HepG2 (cell line): Measurements from ENCODE around the gene EBLN2. TPM values are rescaled to one million over a fixed set of nuclear protein-coding genes. Genes with fewer than 3 reads are reported as not detected.

ENCODE experiments used
- ATAC-seq: fragments of 200-7000 bp; cut with Tn5 transposase; 3 replicates; pipeline ENCODE4 v1.9.1; 2020; ENCODE audit warnings: mild to moderate bottlenecking, moderate library complexity
- BruUV-seq: library from RNA; stranded (reverse); fragments of 400-500 nt; replicated peaks from 2 replicates; lab custom pipeline; 2021; lab: Mats Ljungman, UMichigan
- CTCF ChIA-PET: fragments of 300-600 bp; formaldehyde crosslinking; extraction: SDS; loops from one replicate; lab custom pipeline; 2021; ENCODE audit warnings: low total read pairs, inconsistent platforms, low intra/inter-chr PET ratio; lab: Yijun Ruan, JAX
- POLR2A ChIA-PET: fragments of 350-600 bp; sonication (Branson Sonifier 250); formaldehyde crosslinking; loops from one replicate; lab custom pipeline; 2020; ENCODE audit warnings: antibody characterized with exemption, inconsistent platforms; lab: Yijun Ruan, JAX
- DNase-seq: peaks from one replicate; pipeline ENCODE4 v3.0.0-alpha.2; 2015; ENCODE audit warnings: low spot score
- FAIRE-seq: peaks from 3 replicates; lab custom pipeline; 2011; peaks lifted over from hg19 to GRCh38; lab: Jason Lieb, UNC
- H2AFZ ChIP-seq: one replicate; pipeline ENCODE4 v1.6.1; 2011; ENCODE audit warnings: low read length, inconsistent platforms
- H3K27ac ChIP-seq: fragments of 300-600 bp; 3 replicates; pipeline ENCODE4 v1.8.0; 2011; ENCODE audit warnings: mixed run types, mild to moderate bottlenecking, mixed read lengths, low read length, inconsistent platforms; ENCODE audit not compliant: insufficient read depth; ENCODE audit errors: extremely low read length
- H3K27me3 ChIP-seq, 2 experiments: fragments of 200-600 bp in 1 of 2; 2 replicates in 1 of 2; 3 replicates in 1 of 2; pipeline versions ENCODE4 v1.6.0 to v1.8.0; 2011; ENCODE audit warnings: low read length in 2 of 2, mild to moderate bottlenecking in 2 of 2, moderate library complexity in 2 of 2, inconsistent platforms in 1 of 2; ENCODE audit not compliant: insufficient read depth in 2 of 2, control insufficient read depth in 1 of 2
- H3K36me3 ChIP-seq, 2 experiments: fragments of 200-600 bp in 1 of 2; replicated peaks in 1 of 2; 2 replicates in 1 of 2; 3 replicates in 1 of 2; pipeline versions ENCODE4 v1.5.1 to v1.8.0; 2011; ENCODE audit warnings: low read length in 2 of 2, inconsistent platforms in 1 of 2; ENCODE audit not compliant: insufficient read depth in 2 of 2, control insufficient read depth in 1 of 2
- H3K4me1 ChIP-seq: 2 replicates; pipeline ENCODE4 v1.5.1; 2012; ENCODE audit warnings: low read length, inconsistent platforms; ENCODE audit not compliant: insufficient read depth
- H3K4me2 ChIP-seq: 2 replicates; pipeline ENCODE4 v1.6.0; 2011; ENCODE audit warnings: low read depth, low read length, inconsistent platforms
- H3K4me3 ChIP-seq, 3 experiments: fragments of 200-600 bp in 1 of 3; sonication (generic), shearing (Covaris generic) in 1 of 3; replicated peaks in 1 of 3; 2 replicates each; pipeline ENCODE4 v1.5.1; 2011 to 2016; ENCODE audit warnings: low read length in 3 of 3, inconsistent platforms in 2 of 3, low read depth in 2 of 3, mild to moderate bottlenecking in 2 of 3, control low read depth in 1 of 3, mixed read lengths in 1 of 3; ENCODE audit not compliant: insufficient read depth in 1 of 3
- H3K79me2 ChIP-seq: one replicate; pipeline ENCODE4 v1.6.1; 2011; ENCODE audit warnings: low read length, inconsistent platforms; ENCODE audit not compliant: insufficient read depth
- H3K9ac ChIP-seq: 2 replicates; pipeline ENCODE4 v1.6.0; 2011; ENCODE audit warnings: mild to moderate bottlenecking, low read depth, low read length, inconsistent platforms; ENCODE audit not compliant: insufficient read depth
- H3K9me3 ChIP-seq: 2 replicates; pipeline ENCODE4 v1.5.1; 2012; ENCODE audit warnings: mild to moderate bottlenecking, low read length
- H4K20me1 ChIP-seq: 2 replicates; pipeline ENCODE4 v1.6.0; 2011; ENCODE audit warnings: inconsistent platforms, mild to moderate bottlenecking, low read length, moderate library complexity; ENCODE audit not compliant: insufficient read depth
- BRCA1 ChIP-seq: sonication (generic); formaldehyde crosslinking; IDR thresholded peaks from 2 replicates; pipeline ENCODE4 v1.4.0; 2020; ENCODE audit warnings: missing genetic modification reagents
- CHCHD3 ChIP-seq: sonication (generic); formaldehyde crosslinking; IDR thresholded peaks from 2 replicates; pipeline ENCODE4 v1.8.0; 2022; ENCODE audit warnings: mild to moderate bottlenecking, missing genetic modification reagents, moderate library complexity
- KLF12 ChIP-seq: sonication (generic); formaldehyde crosslinking; IDR thresholded peaks from 2 replicates; pipeline ENCODE4 v1.4.0; 2020; ENCODE audit warnings: missing genetic modification reagents, borderline replicate concordance
- RFX1 ChIP-seq: fragments of 450-650 bp; IDR thresholded peaks from 2 replicates; pipeline ENCODE4 v1.6.1; 2017
- SNAPC2 ChIP-seq: sonication (generic); formaldehyde crosslinking; IDR thresholded peaks from 2 replicates; pipeline ENCODE4 v1.8.1; 2022; ENCODE audit warnings: mild to moderate bottlenecking, missing genetic modification reagents
- SRF ChIP-seq: IDR thresholded peaks from 2 replicates; pipeline ENCODE4 v1.6.1; 2011; ENCODE audit warnings: mild to moderate bottlenecking, low read depth, low read length, moderate library complexity
- SUZ12 ChIP-seq: fragments of 150-350 bp; IDR thresholded peaks from 2 replicates; pipeline ENCODE4 v1.6.1; 2014; ENCODE audit warnings: low read depth, low read length
- TAF15 ChIP-seq: fragments of 200-400 bp; formaldehyde crosslinking; IDR thresholded peaks from one replicate; pipeline ENCODE4 v1.6.1; 2018; ENCODE audit warnings: mild to moderate bottlenecking, low read depth, low read length; ENCODE audit not compliant: poor library complexity, severe bottlenecking
- ZBTB42 ChIP-seq: sonication (generic); formaldehyde crosslinking; IDR thresholded peaks from 2 replicates; pipeline ENCODE4 v1.5.0; 2020; ENCODE audit warnings: mild to moderate bottlenecking, missing genetic modification reagents
- ZFP90 ChIP-seq: sonication (generic); formaldehyde crosslinking; IDR thresholded peaks from 2 replicates; pipeline ENCODE4 v1.8.0; 2022; ENCODE audit warnings: missing genetic modification reagents, mild to moderate bottlenecking, inconsistent platforms, borderline replicate concordance
- ZNF441 ChIP-seq: sonication (generic); formaldehyde crosslinking; IDR thresholded peaks from 2 replicates; pipeline ENCODE4 v1.7.0; 2021; ENCODE audit warnings: missing genetic modification reagents, borderline replicate concordance
- ZNF552 ChIP-seq: sonication (generic); formaldehyde crosslinking; IDR thresholded peaks from 2 replicates; pipeline ENCODE4 v1.9.0; 2022; ENCODE audit warnings: missing genetic modification reagents, mild to moderate bottlenecking, borderline replicate concordance
- ZSCAN21 ChIP-seq: sonication (generic); formaldehyde crosslinking; IDR thresholded peaks from 2 replicates; pipeline ENCODE4 v1.8.0; 2022; ENCODE audit warnings: mild to moderate bottlenecking, missing genetic modification reagents, moderate library complexity, borderline replicate concordance
- ZSCAN31 ChIP-seq: sonication (generic); formaldehyde crosslinking; IDR thresholded peaks from 2 replicates; pipeline ENCODE4 v1.5.0; 2020; ENCODE audit warnings: low read depth, mild to moderate bottlenecking, missing genetic modification reagents
- WGBS: methylation state at CpG from one replicate; pipeline ENCODE4 v1.1.6; 2017; ENCODE audit warnings: low lambda C conversion rate; 5-methylcytosine and 5-hydroxymethylcytosine counted together
- in situ Hi-C: cut with HindIII; loops from 2 replicates; pipeline ENCODE4 v1.10.0; 2017; ENCODE audit warnings: low pct_unique_long_range_greater_than_20kb; ENCODE audit not compliant: extremely low pct_ligation_motif_present
- intact Hi-C: fragments of 100-400 bp; cut with micrococcal nuclease; formaldehyde crosslinking; loops from one replicate; pipeline ENCODE4 v1.10.0; 2022; ENCODE audit not compliant: unreplicated experiment
- polyA plus RNA-seq, 8 experiments: library from polyadenylated mRNA; depleted of rRNA in 3 of 8; stranded (reverse) in 7 of 8; unstranded in 1 of 8; fragments of >200 nt; fragmentation: Illumina TruSeq in 4 of 8; extraction: Trizol in 4 of 8; gene quantifications; 2 replicates each; pipeline versions ENCODE4 v1.2.1 to v1.2.3, GENCODE V29; 2011 to 2016; ENCODE audit warnings: low read depth in 4 of 8, missing spikeins in 1 of 8, mixed read lengths in 1 of 8; ENCODE audit not compliant: insufficient read depth in 1 of 8
- total RNA-seq, 5 experiments: library from RNA; depleted of rRNA; stranded (reverse); fragments of >200 nt; fragmentation: Illumina TruSeq; extraction: Trizol; gene quantifications; 2 replicates each; pipeline ENCODE4 v1.2.3, GENCODE V29; 2016; ENCODE audit warnings: low read depth in 1 of 5
- TF ChIP-seq, protein P1 (sequence below): sonication (generic); formaldehyde crosslinking; IDR thresholded peaks from 2 replicates; pipeline ENCODE4 v1.5.1; 2020; ENCODE audit warnings: missing genetic modification reagents, mild to moderate bottlenecking, borderline replicate concordance

Gene EBLN2
- total and polyA plus RNA-seq, 2 of the 13 experiments (the other 11 are each of a cell fraction or from before 2014, with no cell fraction given), result 3.3 to 8.3 TPM

DNA sequence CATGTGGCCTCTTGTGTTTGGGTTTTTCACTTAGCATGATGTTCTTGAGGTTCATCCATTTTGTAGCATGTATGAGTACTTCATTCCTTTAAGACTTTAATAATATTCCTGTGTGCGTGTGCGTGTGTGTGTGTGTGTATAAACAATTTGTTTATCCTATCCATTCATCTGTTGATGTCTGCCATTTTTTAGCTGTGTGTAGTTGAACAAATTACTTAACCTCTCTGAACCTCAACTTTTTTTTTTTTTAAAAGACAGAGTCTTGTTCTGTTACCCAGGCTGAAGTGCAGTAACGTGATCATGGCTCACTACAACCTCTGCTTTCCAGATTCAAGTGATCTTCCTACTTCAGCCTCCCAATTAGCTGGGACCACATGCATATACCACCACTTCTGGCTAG is 47.3 kb downstream of the EBLN2 start:
- no peaks in the 10 kb centered on the region for H3K27me3 ChIP-seq
- H3K36me3 ChIP-seq, result no peaks in the 10 kb centered on the region
- ChIA-PET POLR2A (no interaction called here), CTCF (no interaction called here)
- no peak for DNase-seq
- H3K79me2 ChIP-seq, result no peaks in the 10 kb centered on the region
- in situ Hi-C loops, result no loop called here
- no peaks in the 10 kb centered on the region for H3K9me3 ChIP-seq
- WGBS, result 19% methylated on average over 3 of the region's 3 CpGs
- H3K4me1 ChIP-seq, result no peaks in the 10 kb centered on the region
- no peak overlapping the region for H3K4me3 ChIP-seq
- no peak for FAIRE-seq
- no peaks in the 10 kb centered on the region for H4K20me1 ChIP-seq
- intact Hi-C loops, result no loop called here
- no peak overlapping the region for H3K9ac ChIP-seq
- no peak for ATAC-seq
- H3K4me2 ChIP-seq, result no peak overlapping the region
- TF ChIP-seq ZSCAN21 (CRISPR knock-in tag), result no peak
- TF ChIP-seq, protein P1, sequence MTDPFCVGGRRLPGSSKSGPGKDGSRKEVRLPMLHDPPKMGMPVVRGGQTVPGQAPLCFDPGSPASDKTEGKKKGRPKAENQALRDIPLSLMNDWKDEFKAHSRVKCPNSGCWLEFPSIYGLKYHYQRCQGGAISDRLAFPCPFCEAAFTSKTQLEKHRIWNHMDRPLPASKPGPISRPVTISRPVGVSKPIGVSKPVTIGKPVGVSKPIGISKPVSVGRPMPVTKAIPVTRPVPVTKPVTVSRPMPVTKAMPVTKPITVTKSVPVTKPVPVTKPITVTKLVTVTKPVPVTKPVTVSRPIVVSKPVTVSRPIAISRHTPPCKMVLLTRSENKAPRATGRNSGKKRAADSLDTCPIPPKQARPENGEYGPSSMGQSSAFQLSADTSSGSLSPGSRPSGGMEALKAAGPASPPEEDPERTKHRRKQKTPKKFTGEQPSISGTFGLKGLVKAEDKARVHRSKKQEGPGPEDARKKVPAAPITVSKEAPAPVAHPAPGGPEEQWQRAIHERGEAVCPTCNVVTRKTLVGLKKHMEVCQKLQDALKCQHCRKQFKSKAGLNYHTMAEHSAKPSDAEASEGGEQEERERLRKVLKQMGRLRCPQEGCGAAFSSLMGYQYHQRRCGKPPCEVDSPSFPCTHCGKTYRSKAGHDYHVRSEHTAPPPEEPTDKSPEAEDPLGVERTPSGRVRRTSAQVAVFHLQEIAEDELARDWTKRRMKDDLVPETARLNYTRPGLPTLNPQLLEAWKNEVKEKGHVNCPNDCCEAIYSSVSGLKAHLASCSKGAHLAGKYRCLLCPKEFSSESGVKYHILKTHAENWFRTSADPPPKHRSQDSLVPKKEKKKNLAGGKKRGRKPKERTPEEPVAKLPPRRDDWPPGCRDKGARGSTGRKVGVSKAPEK, result no peak
- TF ChIP-seq SUZ12, result no peak
- TF ChIP-seq SRF, result no peak
- no peak for TF ChIP-seq ZFP90 (CRISPR knock-in tag)
- no peak for TF ChIP-seq ZSCAN31 (CRISPR knock-in tag)
- TF ChIP-seq ZNF441 (CRISPR knock-in tag), result no peak
- no peak for TF ChIP-seq SNAPC2 (CRISPR knock-in tag)
- TF ChIP-seq KLF12, result no peak
- no peak for TF ChIP-seq ZBTB42
- TF ChIP-seq RFX1, result no peak
- TF ChIP-seq ZNF552 (CRISPR knock-in tag), result no peak
- no peak for TF ChIP-seq TAF15
- no peak for TF ChIP-seq BRCA1 (CRISPR knock-in tag)
- no peak for TF ChIP-seq CHCHD3 (CRISPR knock-in tag)
- H2AFZ ChIP-seq, result no peak overlapping the region
- no peak overlapping the region for H3K27ac ChIP-seq
- BruUV-seq, result no TSS peak
